Measurements from ENCODE around the gene LMOD2.

The LMOD2 gene

DNA sequence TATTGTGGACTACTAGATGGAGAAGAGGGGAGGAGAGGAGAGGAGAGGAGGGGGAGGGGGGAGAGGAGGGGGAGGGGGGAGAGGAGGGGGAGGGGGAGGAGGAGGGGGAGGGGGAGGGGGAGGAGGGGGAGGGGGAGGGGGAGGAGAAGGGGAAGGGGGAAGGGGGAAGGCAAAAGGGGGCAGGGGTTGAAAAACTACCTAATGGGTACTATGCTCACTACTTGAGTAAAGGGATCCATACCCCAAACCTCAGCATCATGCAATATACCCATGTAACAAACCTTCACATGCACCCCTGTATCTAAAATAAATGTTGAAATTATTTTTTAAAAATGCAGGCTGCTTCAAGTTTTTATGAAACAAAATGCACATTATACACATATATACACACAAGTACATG is 15.1 kb upstream of the LMOD2 start:
- DNase-seq (ENCODE audit: low spot score), result no peak

DNA sequence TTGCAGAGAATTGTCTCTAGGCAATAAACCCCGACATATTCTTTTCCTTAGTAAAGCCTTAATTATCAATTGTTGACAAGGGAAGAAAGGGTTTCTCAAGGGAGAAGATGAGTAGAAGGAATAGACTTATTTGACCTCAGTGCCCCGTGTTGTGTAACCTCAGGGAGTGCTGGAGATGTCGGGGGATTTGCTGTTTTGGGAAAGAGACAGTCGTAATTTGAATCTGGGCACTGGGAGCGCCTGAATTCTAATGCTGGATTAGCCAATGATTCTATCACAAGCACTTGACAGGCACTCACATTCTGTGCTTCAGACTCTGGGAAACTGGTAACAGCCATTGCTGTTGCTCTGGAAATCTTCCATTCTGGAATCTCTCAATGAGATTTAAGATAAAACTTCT is 13.8 kb upstream of the LMOD2 start:
- DNase-seq (ENCODE audit: low spot score), result no peak

DNA sequence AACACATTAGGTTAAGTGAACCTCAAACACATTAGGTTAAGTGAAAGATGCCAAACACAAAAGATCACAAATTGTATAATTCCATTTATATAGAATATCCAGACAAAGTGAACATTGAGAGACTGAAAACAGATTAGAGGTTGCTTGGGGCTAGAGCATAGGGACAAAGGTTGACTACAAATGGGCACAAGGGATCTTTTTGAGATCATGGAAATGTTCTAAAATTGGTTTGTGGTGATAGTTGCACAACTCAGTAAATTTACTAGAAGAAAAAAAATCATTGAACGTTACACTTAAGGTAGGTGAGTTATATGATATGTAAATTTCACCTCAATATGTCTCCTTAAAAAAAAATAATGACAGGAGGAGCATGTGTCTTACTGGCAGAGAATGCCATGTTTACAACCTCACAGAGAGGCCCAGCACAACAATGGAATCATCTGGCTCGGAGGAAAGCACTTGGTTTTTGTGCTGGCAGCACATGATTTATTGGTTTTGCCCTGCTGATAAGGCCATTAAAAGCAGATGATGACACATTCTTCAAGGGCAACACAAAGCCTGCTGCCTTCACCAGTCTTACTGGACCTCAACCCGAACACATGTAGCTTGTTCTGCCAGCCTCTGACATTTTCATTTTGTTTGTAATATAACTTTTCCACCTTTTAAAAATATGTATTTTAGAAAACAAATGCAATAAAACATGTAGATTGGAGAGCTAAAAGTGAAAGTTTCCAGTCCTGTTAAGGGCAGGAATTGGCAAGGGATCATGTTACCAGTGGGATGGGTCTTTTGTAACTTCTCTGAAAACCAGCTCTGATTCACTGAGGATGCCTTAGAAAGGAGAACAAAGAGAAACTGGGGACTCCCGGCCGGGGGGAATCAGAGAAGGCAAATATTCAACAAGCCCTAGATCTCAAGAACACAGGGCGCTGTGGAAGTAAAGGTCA is 11.9 kb upstream of the LMOD2 start:
- DNase-seq (ENCODE audit: low spot score), result no peak

DNA sequence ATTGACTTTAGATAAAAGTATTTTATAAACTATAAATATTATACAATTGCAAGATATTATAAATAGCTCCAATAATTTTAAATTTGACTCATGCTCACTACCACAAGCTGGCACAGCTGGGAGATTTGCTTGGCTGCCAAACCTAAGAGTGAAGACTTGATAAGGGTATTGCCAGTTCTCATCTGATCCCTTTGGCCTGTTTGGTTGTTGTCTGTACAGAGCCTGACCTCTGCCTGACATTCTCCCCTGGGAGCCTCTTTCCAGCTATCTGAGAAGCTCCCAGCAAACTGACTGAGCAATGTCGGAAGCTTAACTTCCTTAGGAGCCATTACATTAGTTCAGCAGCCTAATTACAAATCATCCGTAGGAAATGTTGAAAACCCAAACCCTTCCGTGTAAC is 10.2 kb upstream of the LMOD2 start:
- DNase-seq (ENCODE audit: low spot score), result no peak

DNA sequence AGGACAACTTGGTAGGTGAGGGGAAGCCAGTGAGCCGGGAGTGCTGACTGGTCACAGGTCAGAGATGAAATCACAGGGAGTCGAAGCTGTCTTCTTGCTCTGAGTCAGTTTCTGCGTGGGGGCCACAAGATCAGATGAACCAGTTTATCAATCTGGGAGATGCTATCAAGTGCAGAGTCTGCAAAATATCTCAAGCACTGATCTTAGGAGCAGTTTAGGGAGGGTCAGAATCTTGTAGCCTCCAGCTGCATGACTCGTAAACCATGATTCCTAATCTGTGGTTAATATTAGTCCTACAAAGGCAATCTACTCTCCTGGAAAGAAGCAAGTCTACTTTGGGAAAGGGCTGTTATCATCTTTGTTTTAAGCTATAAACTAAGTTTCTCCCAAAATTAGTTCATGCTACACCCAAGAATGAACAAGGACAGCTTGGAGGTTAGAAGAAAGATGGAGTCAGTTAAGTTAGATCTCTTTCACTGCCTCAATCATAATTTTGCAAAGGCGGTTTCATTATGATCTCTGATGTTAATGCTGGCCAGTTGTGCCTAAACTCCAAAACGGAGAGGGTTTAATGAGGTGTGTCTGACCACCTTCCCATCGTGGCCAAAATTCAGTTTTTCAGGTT is 8.4 kb upstream of the LMOD2 start:
- DNase-seq (ENCODE audit: low spot score), result no peak

DNA sequence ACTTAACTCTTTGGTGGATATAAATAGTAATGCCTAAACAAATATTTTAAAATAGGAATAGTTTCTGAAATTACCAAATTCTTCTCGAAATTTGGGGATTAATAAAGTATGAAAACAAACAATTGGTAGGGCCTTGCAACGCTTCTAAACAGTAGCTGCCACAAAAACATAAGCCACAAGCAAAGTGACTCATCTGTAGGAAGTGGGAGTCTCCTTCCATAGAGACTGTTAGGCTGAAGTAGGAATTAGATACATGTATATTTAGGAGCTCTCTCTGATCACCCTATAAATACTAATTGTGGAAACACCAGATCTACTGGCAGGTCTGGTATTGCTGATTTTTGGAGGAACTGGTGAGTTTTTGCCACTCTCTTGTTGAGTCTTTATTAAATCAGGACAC is 5.7 kb upstream of the LMOD2 start:
- DNase-seq (ENCODE audit: low spot score), result no peak

DNA sequence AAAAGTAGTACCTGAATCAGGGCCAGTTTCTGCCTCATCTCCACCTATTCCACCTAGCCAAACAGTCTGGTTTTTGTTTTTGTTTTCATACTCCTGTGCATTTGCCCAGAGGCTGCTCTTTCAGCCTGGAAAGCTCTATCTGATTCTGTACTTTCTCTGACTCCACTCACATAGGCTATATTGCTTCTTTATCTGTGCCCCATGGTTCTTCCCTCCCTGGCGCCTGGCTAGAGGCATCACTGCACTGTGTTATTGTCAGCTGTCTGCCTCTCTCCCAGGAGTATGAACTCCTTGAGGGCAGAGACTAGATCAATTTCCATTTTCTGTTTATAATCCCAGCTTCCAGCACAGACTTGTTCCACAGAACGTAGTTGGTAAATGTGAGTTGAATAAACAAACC is 5.1 kb upstream of the LMOD2 start:
- DNase-seq (ENCODE audit: low spot score), result no peak

DNA sequence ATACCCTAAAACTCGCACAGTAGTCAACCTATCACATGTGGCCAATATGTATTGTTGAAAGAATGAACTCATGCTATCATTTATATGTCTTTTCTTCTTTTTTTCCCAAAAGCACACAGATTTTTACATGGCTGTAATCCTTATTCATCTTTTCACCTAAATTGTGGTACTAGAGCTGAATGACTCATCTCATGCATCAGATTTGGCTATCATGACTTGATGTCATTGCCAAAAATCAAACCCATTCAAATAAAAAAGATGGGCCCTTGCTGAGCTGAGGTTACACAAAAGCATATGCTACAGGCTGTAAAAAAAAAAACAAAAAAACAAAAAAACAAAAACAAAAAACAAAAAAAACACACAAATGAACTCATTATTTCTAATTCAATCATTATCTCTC is 3.3 kb upstream of the LMOD2 start:
- DNase-seq (ENCODE audit: low spot score), result no peak

DNA sequence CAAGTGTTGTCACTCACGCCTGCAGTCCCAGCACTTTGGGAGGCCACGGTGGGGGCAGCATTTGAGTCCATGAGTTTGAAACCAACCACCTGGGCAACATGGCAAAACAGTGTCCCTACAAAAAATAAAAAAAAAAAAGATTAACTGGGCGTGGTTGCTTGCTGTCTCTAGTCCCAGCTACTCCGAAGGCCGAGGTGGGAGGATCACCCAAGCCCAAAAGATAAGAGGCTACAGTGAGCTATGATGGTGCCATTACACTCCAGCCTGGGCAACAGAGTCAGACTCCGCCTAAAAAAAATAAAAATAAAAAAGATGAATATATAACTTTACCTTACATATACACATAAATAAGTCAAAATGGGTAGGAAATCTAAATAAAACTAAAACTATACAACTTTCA is 2.5 kb upstream of the LMOD2 start:
- no peak for DNase-seq (ENCODE audit: low spot score)

DNA sequence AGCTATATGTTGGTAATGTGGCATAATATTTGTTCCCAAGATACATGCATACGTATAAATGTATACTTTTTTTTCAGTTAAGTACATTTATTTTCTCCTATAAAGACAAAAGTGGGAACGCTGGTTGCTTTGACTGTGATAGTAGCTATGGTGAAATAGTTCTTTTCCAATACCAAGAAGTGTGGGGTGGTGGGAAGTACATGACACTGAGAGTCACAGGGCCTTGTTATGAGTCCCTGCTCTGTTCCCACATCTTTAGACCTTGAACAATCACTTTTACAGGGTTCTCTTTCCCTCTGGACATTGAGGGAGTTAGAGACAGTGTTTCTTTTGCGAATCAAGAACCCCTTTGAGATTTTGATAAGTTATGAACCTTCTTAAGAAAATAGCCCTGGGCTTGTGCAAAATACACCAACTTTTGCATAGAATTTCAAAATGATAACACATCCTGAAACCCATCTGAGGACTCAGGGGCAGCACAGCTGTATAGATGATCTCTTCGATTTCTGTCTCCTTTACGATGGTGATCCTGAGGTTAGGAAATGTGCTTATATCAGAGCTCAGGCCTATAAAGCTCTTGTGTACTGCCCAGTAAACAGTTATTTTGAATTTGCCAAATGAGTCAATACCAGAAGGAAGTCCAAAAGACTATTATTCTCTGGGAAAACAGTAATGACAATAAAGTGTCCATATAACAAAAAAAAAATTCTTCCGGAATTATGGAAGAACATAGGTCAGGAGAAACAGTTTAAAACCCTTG is 1.1 kb downstream of the LMOD2 start:
- no peak for DNase-seq (ENCODE audit: low spot score)

DNA sequence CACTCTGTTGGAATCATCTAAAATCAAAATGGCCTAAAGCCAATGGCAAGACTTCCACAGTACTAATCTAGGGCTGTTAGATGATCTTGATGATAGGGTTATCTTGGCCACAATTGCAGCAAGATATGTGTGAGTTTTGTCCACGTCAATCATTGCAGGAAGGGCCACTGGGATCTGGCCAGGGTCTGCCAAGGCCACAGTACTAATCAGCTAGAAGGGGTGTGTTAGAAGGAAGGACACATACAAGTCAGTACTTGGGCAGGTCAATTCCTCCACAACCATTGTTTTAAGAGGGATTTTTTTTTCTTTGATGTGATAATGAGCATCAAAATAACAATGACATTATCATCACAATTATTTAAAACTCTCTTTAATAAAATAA is 1.6 kb downstream of the LMOD2 start:
- no peak for DNase-seq (ENCODE audit: low spot score)

DNA sequence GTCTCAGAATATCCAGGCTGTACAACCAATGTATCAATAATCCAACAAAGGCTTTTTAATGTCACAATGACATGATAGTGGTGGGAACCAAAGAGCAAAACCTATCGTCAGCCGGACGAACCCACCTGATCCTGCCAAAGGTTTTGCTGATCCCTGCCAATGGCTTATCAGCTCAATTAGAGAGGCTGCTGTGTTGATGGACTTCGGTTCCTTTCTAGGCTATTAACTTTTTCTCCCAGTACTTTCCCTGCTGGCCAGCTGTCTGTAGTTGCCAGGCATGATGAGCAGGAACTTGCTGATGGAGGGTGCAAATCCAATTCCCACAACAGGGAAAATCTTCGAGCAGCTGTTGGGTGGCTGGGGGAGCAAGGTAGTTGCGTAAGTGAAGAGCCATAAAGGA is 2.4 kb downstream of the LMOD2 start:
- no peak for DNase-seq (ENCODE audit: low spot score)

DNA sequence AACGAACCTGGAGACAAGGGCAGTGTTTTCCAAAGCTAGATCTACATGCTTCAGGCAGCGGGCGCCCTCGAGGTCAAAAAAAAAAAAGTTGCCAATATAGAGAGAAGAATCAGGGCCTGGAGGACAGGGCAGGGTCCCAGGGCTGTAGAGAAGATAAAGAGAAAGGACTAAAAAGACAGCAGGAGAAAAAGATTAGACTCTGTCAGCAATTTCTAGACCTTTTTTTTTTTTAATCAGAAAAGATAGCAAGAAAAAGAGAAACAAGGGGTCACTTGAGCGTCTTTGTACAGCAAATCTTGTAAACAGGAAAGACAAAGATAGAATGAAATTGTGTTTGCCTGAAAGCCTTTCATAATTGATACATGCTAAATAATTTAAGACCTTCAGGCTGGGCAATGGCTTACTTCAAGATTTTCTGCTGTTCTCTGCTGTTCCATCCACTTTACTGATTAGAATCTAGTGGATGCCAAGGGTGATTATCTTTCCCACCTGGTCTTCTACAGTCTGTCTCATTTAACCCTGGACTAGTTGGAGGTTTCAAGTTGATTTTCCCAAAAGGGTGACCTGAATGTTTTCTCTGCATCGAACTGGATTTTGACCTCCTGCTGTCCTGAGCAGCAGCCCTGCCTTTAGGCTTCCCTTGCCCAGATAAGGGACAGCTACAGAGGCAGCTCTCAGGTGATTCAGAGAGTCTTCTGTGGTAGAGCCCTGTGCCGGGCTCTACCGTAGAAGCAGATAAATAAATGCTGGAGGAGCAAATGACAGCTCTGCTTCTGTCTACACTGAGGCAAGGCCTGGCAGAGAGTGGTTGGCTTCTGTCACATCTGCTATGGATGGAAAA is 5.1 kb downstream of the LMOD2 start:
- no peak for DNase-seq (ENCODE audit: low spot score)

DNA sequence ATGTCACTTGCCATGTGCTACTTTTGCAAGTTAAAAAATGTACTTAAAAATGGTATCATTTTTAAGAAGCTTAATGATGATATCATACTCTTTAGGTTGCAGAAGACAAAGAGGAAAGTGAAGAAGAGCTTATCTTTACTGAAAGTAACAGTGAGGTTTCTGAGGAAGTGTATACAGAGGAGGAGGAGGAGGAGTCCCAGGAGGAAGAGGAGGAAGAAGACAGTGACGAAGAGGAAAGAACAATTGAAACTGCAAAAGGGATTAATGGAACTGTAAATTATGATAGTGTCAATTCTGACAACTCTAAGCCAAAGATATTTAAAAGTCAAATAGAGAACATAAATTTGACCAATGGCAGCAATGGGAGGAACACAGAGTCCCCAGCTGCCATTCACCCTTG is 6.1 kb downstream of the LMOD2 start:
- no peak for DNase-seq (ENCODE audit: low spot score)

DNA sequence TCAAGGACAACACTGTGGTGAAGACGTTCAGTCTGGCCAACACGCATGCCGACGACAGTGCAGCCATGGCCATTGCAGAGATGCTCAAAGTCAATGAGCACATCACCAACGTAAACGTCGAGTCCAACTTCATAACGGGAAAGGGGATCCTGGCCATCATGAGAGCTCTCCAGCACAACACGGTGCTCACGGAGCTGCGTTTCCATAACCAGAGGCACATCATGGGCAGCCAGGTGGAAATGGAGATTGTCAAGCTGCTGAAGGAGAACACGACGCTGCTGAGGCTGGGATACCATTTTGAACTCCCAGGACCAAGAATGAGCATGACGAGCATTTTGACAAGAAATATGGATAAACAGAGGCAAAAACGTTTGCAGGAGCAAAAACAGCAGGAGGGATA is 6.6 kb downstream of the LMOD2 start:
- no peak for DNase-seq (ENCODE audit: low spot score)

DNA sequence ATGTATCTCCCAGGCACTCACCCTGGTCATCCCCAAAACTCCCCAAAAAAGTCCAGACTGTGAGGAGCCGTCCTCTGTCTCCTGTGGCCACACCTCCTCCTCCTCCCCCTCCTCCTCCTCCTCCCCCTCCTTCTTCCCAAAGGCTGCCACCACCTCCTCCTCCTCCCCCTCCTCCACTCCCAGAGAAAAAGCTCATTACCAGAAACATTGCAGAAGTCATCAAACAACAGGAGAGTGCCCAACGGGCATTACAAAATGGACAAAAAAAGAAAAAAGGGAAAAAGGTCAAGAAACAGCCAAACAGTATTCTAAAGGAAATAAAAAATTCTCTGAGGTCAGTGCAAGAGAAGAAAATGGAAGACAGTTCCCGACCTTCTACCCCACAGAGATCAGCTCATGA is 7.1 kb downstream of the LMOD2 start:
- no peak for DNase-seq (ENCODE audit: low spot score)

DNA sequence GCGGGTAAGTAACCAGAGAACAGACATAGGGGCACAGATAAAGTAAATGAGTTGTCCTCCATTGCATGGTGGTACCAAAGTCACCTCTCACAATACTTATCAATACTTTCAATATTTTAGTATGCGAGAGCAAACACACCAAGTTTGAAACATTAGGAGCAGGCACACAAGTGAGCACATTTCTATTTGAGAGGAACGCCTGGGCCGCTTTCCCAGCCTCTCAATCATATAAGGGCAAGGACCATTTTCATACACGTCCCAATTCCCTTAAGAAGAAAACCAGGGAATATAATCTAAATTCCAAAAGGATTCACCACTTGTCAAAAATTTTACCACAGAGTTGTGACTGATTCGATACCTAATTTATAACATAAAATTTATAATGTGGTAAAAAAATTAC is 7.5 kb downstream of the LMOD2 start:
- DNase-seq (ENCODE audit: low spot score), result no peak

DNA sequence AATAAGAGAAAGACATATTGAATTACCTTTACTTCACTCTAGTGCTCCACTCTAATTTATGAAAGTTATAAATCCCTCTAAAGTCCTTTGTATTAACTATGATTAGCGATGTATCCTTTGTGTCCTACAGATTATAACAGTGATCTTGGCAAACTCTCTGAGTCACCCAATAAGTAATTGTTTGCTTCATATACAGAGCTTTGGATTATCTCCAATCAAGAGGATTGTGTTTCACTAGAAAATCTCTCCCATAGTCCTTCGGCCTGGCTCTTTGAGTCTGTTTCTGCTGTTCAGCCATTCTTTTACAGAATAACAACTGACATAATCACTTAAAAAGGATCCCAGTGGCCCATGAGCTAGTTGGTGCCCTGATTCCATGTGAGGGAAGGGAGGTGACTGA is 9.5 kb downstream of the LMOD2 start:
- no peak for DNase-seq (ENCODE audit: low spot score)

DNA sequence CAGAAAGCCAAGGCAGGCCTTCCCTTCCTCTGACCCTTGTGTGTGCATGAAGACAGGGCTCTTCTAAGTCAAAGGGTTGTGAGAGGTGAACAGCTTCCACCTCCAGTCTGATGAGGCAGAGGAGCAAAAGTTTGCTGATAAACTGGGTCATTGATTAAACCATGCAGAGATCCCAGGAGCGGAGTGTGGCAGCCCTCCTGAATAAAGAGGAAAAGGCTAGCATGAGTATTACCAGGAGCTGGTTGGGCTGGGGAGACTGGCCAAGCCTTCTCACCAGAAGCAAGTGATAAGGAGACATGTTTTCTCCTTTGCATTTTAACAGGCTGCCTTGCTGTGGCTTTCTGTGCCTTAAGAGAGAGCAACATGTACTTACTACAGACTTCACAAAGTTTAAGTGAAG is 10.2 kb downstream of the LMOD2 start:
- no peak for DNase-seq (ENCODE audit: low spot score)

DNA sequence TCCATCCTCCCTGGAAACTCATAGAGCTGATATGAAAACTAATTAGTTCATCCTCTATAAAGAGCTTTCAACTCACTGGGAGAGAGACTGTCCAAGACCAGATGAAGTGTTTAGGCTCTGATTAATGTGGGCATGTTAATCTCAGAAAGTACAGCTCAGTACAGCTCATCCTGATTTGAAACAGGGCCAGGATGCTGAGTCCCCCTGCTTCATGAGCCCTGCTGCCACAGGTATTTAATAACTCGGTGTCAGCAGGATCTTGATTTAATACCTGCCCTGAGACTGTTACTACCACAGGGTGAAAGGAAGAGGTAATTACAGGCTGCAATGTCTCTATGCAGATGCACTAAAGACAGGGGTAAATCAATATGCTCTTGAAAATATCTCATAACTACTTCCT is 10.8 kb downstream of the LMOD2 start:
- no peak for DNase-seq (ENCODE audit: low spot score)

DNA sequence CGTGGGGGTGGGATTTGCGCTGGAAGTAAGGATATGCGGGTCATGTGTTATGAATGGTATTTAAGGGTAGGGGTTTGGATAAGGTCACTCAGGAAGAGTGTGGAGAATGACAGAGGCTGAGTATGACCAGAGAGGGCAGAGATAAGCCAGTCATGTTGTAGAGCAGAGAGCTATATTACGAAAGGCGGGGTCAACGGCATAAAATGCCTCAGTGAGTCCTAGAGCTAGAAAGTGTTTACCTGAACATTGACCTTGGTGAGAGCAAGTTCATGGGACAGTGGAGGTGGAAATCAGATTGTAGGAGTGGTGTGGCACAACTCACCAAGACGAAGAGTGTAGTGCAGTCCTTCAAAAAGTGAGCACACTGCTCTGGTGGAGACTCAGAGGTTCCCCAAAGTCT is 13.8 kb downstream of the LMOD2 start:
- no peak for DNase-seq (ENCODE audit: low spot score)

DNA sequence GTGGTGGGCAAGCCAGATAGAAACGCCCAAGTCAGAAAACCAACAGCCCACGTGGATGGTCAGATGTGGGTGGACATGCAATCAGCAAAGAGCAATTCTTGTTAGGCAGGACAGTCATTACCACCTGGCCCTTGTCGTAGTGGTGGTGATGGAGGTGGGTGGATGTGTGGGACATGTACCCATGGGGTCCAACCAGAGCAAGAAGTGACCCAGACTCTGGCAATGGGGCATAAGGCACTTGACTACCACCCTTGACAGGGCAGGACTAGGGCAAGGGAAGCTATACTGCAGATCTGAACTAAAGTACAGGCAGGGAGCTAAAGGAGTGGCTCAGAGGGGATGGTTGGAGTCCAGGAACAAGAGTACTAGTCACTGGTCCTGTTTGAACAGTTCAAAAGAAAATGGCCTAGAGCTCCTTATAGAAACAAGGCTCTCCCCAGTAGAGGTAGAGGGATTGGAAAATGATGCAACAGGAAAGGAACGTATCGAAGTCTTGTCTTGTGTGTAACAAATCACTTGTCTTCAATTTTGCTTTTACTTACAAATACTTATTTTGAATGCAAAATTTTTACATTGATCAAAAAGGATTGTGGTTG is 17.6 kb downstream of the LMOD2 start:
- DNase-seq (ENCODE audit: low spot score), result no peak
